Caco-2 (cell line): ENCODE results near the gene OLFM1. TPM values are rescaled to one million over a fixed set of nuclear protein-coding genes. Genes with fewer than 3 reads are reported as not detected.

Experiments
- BruUV-seq: library from RNA; stranded (reverse); fragments of 400-500 nt; replicated peaks from 2 replicates; lab custom pipeline; 2021; lab: Mats Ljungman, UMichigan
- CTCF ChIA-PET: fragments of 300-600 bp; sonication (Branson Sonifier 250); formaldehyde crosslinking; loops from one replicate; lab custom pipeline; 2022; ENCODE audit warnings: antibody characterized with exemption; lab: Charles Lee
- POLR2A ChIA-PET: fragments of 300-600 bp; sonication (Branson Sonifier 250); formaldehyde crosslinking; loops from one replicate; lab custom pipeline; 2022; ENCODE audit warnings: antibody characterized with exemption; lab: Charles Lee
- DNase-seq, 2 experiments: peaks; one replicate each; pipeline versions ENCODE4 v3.0.0 to v3.0.0-alpha.2; 2020 to 2022
- H3K27me3 ChIP-seq: replicated peaks from 2 replicates; pipeline ENCODE4 v1.6.0; 2011; ENCODE audit warnings: low read length; ENCODE audit not compliant: control insufficient read depth, insufficient read depth
- H3K36me3 ChIP-seq: 2 replicates; pipeline ENCODE4 v1.5.1; 2011; ENCODE audit warnings: low read length; ENCODE audit not compliant: control insufficient read depth, insufficient read depth
- H3K4me1 ChIP-seq: fragments of 250-450 bp; sonication (Bioruptor Pico); 2 replicates; pipeline ENCODE4 v1.5.1; 2020; ENCODE audit warnings: mild to moderate bottlenecking
- H3K4me3 ChIP-seq: 2 replicates; pipeline ENCODE4 v1.5.1; 2011; ENCODE audit warnings: low read depth, mild to moderate bottlenecking, control low read depth, low read length
- H3K9me3 ChIP-seq: fragments of 250-450 bp; sonication (Bioruptor Pico); 2 replicates; pipeline ENCODE4 v1.5.1; 2020; ENCODE audit warnings: mild to moderate bottlenecking, moderate library complexity
- H3K27ac Mint-ChIP-seq: one replicate; pipeline ENCODE4 v1.8.0; 2022; ENCODE audit warnings: mixed read lengths; ENCODE audit not compliant: unreplicated experiment
- H3K27me3 Mint-ChIP-seq: one replicate; pipeline ENCODE4 v1.8.0; 2022; ENCODE audit warnings: mixed read lengths; ENCODE audit not compliant: insufficient read depth, unreplicated experiment
- H3K36me3 Mint-ChIP-seq: one replicate; pipeline ENCODE4 v1.8.0; 2022; ENCODE audit warnings: mild to moderate bottlenecking, mixed read lengths; ENCODE audit not compliant: insufficient read depth, unreplicated experiment
- H3K4me1 Mint-ChIP-seq: one replicate; pipeline ENCODE4 v1.8.0; 2022; ENCODE audit warnings: low read depth, mixed read lengths; ENCODE audit not compliant: unreplicated experiment
- H3K4me3 Mint-ChIP-seq: one replicate; pipeline ENCODE4 v1.8.0; 2022; ENCODE audit warnings: mild to moderate bottlenecking, moderate library complexity, mixed read lengths; ENCODE audit not compliant: unreplicated experiment
- H3K9me3 Mint-ChIP-seq: one replicate; pipeline ENCODE4 v1.8.0; 2022; ENCODE audit warnings: mixed read lengths; ENCODE audit not compliant: unreplicated experiment
- CTCF ChIP-seq, 2 experiments: fragments of 200-600 bp in 1 of 2; IDR thresholded peaks; 1 replicate in 1 of 2; 2 replicates in 1 of 2; pipeline versions ENCODE4 v1.5.1 to v1.8.0; 2011 to 2022; ENCODE audit warnings: antibody characterized with exemption in 1 of 2, control low read depth in 1 of 2, inconsistent platforms in 1 of 2, low read depth in 1 of 2, low read length in 1 of 2, mild to moderate bottlenecking in 1 of 2, moderate library complexity in 1 of 2; ENCODE audit not compliant: insufficient read depth in 1 of 2, severe bottlenecking in 1 of 2, unreplicated experiment in 1 of 2
- intact Hi-C: fragments of 100-400 bp; cut with micrococcal nuclease; formaldehyde crosslinking; loops from one replicate; pipeline ENCODE4 v1.10.0; 2022; ENCODE audit not compliant: unreplicated experiment
- total RNA-seq: library from RNA; stranded (reverse); gene quantifications from 2 replicates; pipeline ENCODE4 v1.2.3, GENCODE V29; 2022

The OLFM1 gene
- total RNA-seq, 1 experiment from 2014 or later, result not detected

GRCh38 chr9:135154050-135154615, 66.7 kb downstream of the OLFM1 start:
- Histone ChIP-seq H3K4me3 (no peak overlapping the region), H3K9me3 (no peaks in the 10 kb centered on the region), H3K36me3 (no peaks in the 10 kb centered on the region), H3K4me1 (0 out of 2 replicates have a peak, but pooled peaks cover 6% of the 10 kb centered on the region), H3K27me3 (no peaks in the 10 kb centered on the region; the same call in 1 of the 2 replicates)
- CTCF ChIA-PET, result no interaction called here
- POLR2A ChIA-PET, result no interaction called here
- H3K27ac Mint-ChIP-seq, result no peak overlapping the region
- peaks cover 8% of the 10 kb centered on the region for H3K27me3 Mint-ChIP-seq
- no peaks in the 10 kb centered on the region for H3K4me1 Mint-ChIP-seq
- H3K4me3 Mint-ChIP-seq, result no peak overlapping the region
- no peak for DNase-seq
- BruUV-seq, result no TSS peak
- intact Hi-C loops, result no loop called here
- H3K36me3 Mint-ChIP-seq, result no peaks in the 10 kb centered on the region
- H3K9me3 Mint-ChIP-seq, result peaks cover 12% of the 10 kb centered on the region
- no peak for TF ChIP-seq CTCF (IDR thresholded peaks at IDR 0.05; ENCODE audit: insufficient read depth in 1 of 2, low read depth in 1 of 2, low read length in 1 of 2, severe bottlenecking in 1 of 2, unreplicated experiment in 1 of 2)

- no peaks in the 10 kb centered on the region; the same call in 1 of the 2 replicates for H3K27me3 ChIP-seq
- H3K9me3 ChIP-seq, result no peaks in the 10 kb centered on the region
- H3K36me3 ChIP-seq, result no peaks in the 10 kb centered on the region
- Mint-ChIP-seq H3K9me3 (peaks cover 12% of the 10 kb centered on the region), H3K4me1 (no peaks in the 10 kb centered on the region), H3K27ac (no peak overlapping the region), H3K4me3 (no peak overlapping the region), H3K36me3 (no peaks in the 10 kb centered on the region), H3K27me3 (peaks cover 9% of the 10 kb centered on the region)
- no peak overlapping the region for H3K4me3 ChIP-seq
- no TSS peak for BruUV-seq
- no peak for TF ChIP-seq CTCF (IDR thresholded peaks at IDR 0.05; ENCODE audit: insufficient read depth in 1 of 2, low read depth in 1 of 2, low read length in 1 of 2, severe bottlenecking in 1 of 2, unreplicated experiment in 1 of 2)
- H3K4me1 ChIP-seq, result 0 out of 2 replicates have a peak, but pooled peaks cover 6% of the 10 kb centered on the region
- CTCF ChIA-PET, result no interaction called here
- no peak for DNase-seq
- POLR2A ChIA-PET, result no interaction called here
- intact Hi-C loops, result no loop called here
These were observed 67.9 kb downstream of the OLFM1 start for GRCh38 chr9:135155396-135155795.

GRCh38 chr9:135156525-135157510, 69.3 kb downstream of the OLFM1 start:
- ChIA-PET CTCF (no interaction called here), POLR2A (no interaction called here)
- peak; percentile 70 to 71 for DNase-seq
- Mint-ChIP-seq H3K9me3 (peaks cover 12% of the 10 kb centered on the region), H3K4me1 (no peaks in the 10 kb centered on the region), H3K4me3 (no peak overlapping the region), H3K27me3 (peaks cover 21% of the 10 kb centered on the region), H3K36me3 (no peaks in the 10 kb centered on the region), H3K27ac (no peak overlapping the region)
- Histone ChIP-seq H3K9me3 (no peaks in the 10 kb centered on the region), H3K4me1 (0 out of 2 replicates have a peak, but pooled peaks cover 6% of the 10 kb centered on the region), H3K36me3 (no peaks in the 10 kb centered on the region), H3K27me3 (no peaks in the 10 kb centered on the region; the same call in 1 of the 2 replicates), H3K4me3 (no peak overlapping the region)
- no peak for TF ChIP-seq CTCF (IDR thresholded peaks at IDR 0.05; ENCODE audit: insufficient read depth in 1 of 2, low read depth in 1 of 2, low read length in 1 of 2, severe bottlenecking in 1 of 2, unreplicated experiment in 1 of 2)
- no TSS peak for BruUV-seq
- intact Hi-C loops, result no loop called here
